NT2/D1 (cell line): ENCODE data around the gene TAF15.
A peak's percentile ranks its signal among the peaks of the same experiment; 100 is the strongest.

Source experiments
- DNase-seq: peaks from one replicate; pipeline ENCODE4 v3.0.0-alpha.2; 2011; ENCODE audit warnings: low read depth, low spot score
- H3K27me3 ChIP-seq: 2 replicates; pipeline ENCODE4 v1.6.0; 2011; ENCODE audit warnings: mild to moderate bottlenecking; ENCODE audit not compliant: insufficient read length, insufficient read depth
- H3K36me3 ChIP-seq: 2 replicates; pipeline ENCODE4 v1.6.1; 2011; ENCODE audit warnings: mild to moderate bottlenecking, low read length, mixed read lengths; ENCODE audit not compliant: insufficient read depth, insufficient read length
- H3K4me1 ChIP-seq: 2 replicates; pipeline ENCODE4 v1.5.1; 2011; ENCODE audit not compliant: insufficient read depth, insufficient read length
- H3K4me3 ChIP-seq: 2 replicates; pipeline ENCODE4 v1.5.1; 2011; ENCODE audit warnings: low read depth; ENCODE audit not compliant: insufficient read length
- H3K9ac ChIP-seq: 2 replicates; pipeline ENCODE4 v1.6.0; 2011; ENCODE audit warnings: low read depth; ENCODE audit not compliant: insufficient read length
- H3K9me3 ChIP-seq: 2 replicates; pipeline ENCODE4 v1.5.1; 2011; ENCODE audit warnings: mild to moderate bottlenecking, low read length; ENCODE audit not compliant: insufficient read depth
- SUZ12 ChIP-seq: IDR thresholded peaks from 2 replicates; pipeline ENCODE4 v1.6.1; 2011; ENCODE audit not compliant: insufficient read length, insufficient read depth; ENCODE audit errors: extremely low read depth
- YY1 ChIP-seq: IDR thresholded peaks from 2 replicates; pipeline ENCODE4 v1.6.1; 2011; ENCODE audit not compliant: insufficient read length, insufficient read depth
- ZNF274 ChIP-seq: IDR thresholded peaks from 2 replicates; pipeline ENCODE4 v1.6.1; 2011; ENCODE audit warnings: mild to moderate bottlenecking, low read depth, low read length

TAF15 gene

GRCh38 chr17:35808962-35809854 lies at the start of gene TAF15:
Gene TAF15, plus strand, starts transcription at chr17:35809484. Its CDS starts 86 bp downstream, at chr17:35809570.
- Histone ChIP-seq H3K27me3 (no peaks in the 10 kb centered on the region), H3K9me3 (no peaks in the 10 kb centered on the region), H3K9ac (peak within 1 kb of the TSS; percentile 98), H3K36me3 (peaks cover 21% of the 10 kb centered on the region), H3K4me1 (no peaks in the 10 kb centered on the region), H3K4me3 (peak within 1 kb of the TSS; percentile 95)
- DNase-seq: peak; percentile 89
- TF ChIP-seq ZNF274: no peak
- TF ChIP-seq SUZ12: no peak
- TF ChIP-seq YY1: peak; percentile 44

GRCh38 chr17:35760587-35760986 lies 48.7 kb upstream of the TAF15 start, which contains the start of gene C17orf50:
Gene C17orf50, plus strand, starts transcription at chr17:35760887. Its CDS starts 55 bp downstream, at chr17:35760942.
- TF ChIP-seq SUZ12 (no peak), YY1 (no peak), ZNF274 (no peak)
- Histone ChIP-seq H3K4me1 (no peaks in the 10 kb centered on the region), H3K4me3 (no peak within 1 kb of the TSS), H3K27me3 (no peaks in the 10 kb centered on the region), H3K36me3 (no peaks in the 10 kb centered on the region), H3K9me3 (peaks cover 16% of the 10 kb centered on the region; the same call in 1 of the 2 replicates), H3K9ac (no peak within 1 kb of the TSS)
- no peak for DNase-seq

- no peak for DNase-seq
- Histone ChIP-seq H3K9me3 (peaks cover 26% of the 10 kb centered on the region; the same call in 1 of the 2 replicates), H3K36me3 (no peaks in the 10 kb centered on the region), H3K4me3 (no peak overlapping the region), H3K9ac (no peak overlapping the region), H3K4me1 (no peaks in the 10 kb centered on the region), H3K27me3 (no peaks in the 10 kb centered on the region)
- TF ChIP-seq YY1 (no peak), SUZ12 (no peak), ZNF274 (no peak)
Measured at GRCh38 chr17:35761601-35762000, 47.7 kb upstream of the TAF15 start.

GRCh38 chr17:35763767-35764122 lies 45.5 kb upstream of the TAF15 start:
- Histone ChIP-seq H3K36me3 (no peaks in the 10 kb centered on the region), H3K4me1 (no peaks in the 10 kb centered on the region), H3K27me3 (no peaks in the 10 kb centered on the region), H3K9me3 (peaks cover 31% of the 10 kb centered on the region; the same call in 1 of the 2 replicates), H3K4me3 (no peak overlapping the region), H3K9ac (no peak overlapping the region)
- no peak for DNase-seq
- TF ChIP-seq YY1: no peak

GRCh38 chr17:35764123-35764991 lies 44.9 kb upstream of the TAF15 start:
- Histone ChIP-seq H3K4me1 (no peaks in the 10 kb centered on the region), H3K27me3 (no peaks in the 10 kb centered on the region), H3K9me3 (peaks cover 31% of the 10 kb centered on the region; the same call in 1 of the 2 replicates), H3K36me3 (no peaks in the 10 kb centered on the region), H3K9ac (no peak overlapping the region), H3K4me3 (peak overlapping the region; percentile 11)
- TF ChIP-seq SUZ12: no peak
- TF ChIP-seq ZNF274: no peak
- no peak for TF ChIP-seq YY1
- peak; percentile 87 for DNase-seq

- H3K9me3 ChIP-seq: peaks cover 31% of the 10 kb centered on the region; the same call in 1 of the 2 replicates
- no peak overlapping the region for H3K9ac ChIP-seq
- H3K27me3 ChIP-seq: no peaks in the 10 kb centered on the region
- TF ChIP-seq YY1 (no peak), ZNF274 (no peak), SUZ12 (no peak)
- H3K4me3 ChIP-seq: no peak overlapping the region
- DNase-seq: no peak
- no peaks in the 10 kb centered on the region for H3K36me3 ChIP-seq
- H3K4me1 ChIP-seq: no peaks in the 10 kb centered on the region
Measured at GRCh38 chr17:35765086-35765710, 44.1 kb upstream of the TAF15 start.
